ENCODE results near the gene SIRT7. TPM values are rescaled to one million over a fixed set of nuclear protein-coding genes. Genes with fewer than 3 reads are reported as not detected.
A peak's percentile ranks its signal among the peaks of the same experiment; 100 is the strongest.

Gene SIRT7
- total RNA-seq, 1 donor, result 22.1 TPM

DNA sequence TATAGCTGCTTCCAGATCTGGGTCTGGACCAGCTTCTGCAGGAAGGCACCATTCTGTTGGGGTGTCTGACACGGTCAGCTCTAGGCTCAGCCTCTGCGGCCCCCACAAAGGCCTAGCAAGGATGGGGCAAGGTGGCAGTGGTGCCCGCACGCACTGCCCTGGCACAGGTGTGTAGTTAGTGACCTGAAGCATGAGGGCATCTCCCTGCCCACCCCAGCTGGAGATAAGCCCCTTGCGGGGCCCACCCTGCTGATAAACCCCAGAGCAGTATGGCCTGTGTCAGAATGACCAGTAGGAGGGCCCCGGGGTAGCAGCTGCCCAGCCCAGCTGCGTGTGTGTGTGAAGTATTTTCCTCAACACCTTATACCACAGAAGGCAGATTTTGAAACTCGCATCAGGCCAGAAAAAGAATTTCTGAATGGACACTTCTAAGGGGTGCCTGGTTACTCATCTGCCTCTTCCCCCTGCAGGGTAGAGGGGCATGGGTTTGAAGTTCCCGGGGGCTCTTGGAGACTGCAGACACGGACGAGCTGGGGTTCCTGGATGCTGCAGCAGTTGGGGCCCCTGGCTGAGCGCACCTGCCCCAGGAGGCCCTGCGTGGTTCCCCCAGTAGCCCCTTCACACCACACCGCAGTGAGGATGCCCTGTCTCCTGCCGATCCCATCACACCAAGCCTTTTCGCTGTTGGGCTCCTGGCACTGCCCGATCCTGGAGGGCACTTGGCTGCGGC lies 51.4 kb downstream of the SIRT7 start:
- DNase-seq (ENCODE audit: insufficient read length, low spot score, missing footprints), result peak; percentile 87
- no peak overlapping the region for H3K4me3 ChIP-seq (ENCODE audit: insufficient read depth, low read length)
- no peak overlapping the region for H3K4me2 ChIP-seq (ENCODE audit: insufficient read depth, low read length)
- H3K79me2 ChIP-seq (ENCODE audit: insufficient read depth, low read length), result peaks cover 67% of the 10 kb centered on the region
- TF ChIP-seq, protein P1, sequence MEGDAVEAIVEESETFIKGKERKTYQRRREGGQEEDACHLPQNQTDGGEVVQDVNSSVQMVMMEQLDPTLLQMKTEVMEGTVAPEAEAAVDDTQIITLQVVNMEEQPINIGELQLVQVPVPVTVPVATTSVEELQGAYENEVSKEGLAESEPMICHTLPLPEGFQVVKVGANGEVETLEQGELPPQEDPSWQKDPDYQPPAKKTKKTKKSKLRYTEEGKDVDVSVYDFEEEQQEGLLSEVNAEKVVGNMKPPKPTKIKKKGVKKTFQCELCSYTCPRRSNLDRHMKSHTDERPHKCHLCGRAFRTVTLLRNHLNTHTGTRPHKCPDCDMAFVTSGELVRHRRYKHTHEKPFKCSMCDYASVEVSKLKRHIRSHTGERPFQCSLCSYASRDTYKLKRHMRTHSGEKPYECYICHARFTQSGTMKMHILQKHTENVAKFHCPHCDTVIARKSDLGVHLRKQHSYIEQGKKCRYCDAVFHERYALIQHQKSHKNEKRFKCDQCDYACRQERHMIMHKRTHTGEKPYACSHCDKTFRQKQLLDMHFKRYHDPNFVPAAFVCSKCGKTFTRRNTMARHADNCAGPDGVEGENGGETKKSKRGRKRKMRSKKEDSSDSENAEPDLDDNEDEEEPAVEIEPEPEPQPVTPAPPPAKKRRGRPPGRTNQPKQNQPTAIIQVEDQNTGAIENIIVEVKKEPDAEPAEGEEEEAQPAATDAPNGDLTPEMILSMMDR (IDR thresholded peaks at IDR 0.05; ENCODE audit: extremely low read depth, low read depth, low read length), result no peak
- H4K20me1 ChIP-seq (ENCODE audit: insufficient read depth, low read length), result peaks cover 48% of the 10 kb centered on the region
- no peak overlapping the region for H2AFZ ChIP-seq (ENCODE audit: low read length)
- H3K4me1 ChIP-seq (ENCODE audit: insufficient read depth, low read length), result peaks cover 31% of the 10 kb centered on the region
- H3K27ac ChIP-seq (ENCODE audit: low read depth, low read length), result peak overlapping the region; percentile 42
- no peaks in the 10 kb centered on the region for H3K9me3 ChIP-seq (ENCODE audit: low read depth, low read length)
- no peaks in the 10 kb centered on the region for H3K27me3 ChIP-seq (ENCODE audit: insufficient read depth, low read length)
- H3K36me3 ChIP-seq (ENCODE audit: insufficient read depth, low read length), result peaks cover 60% of the 10 kb centered on the region

- H3K36me3 ChIP-seq (ENCODE audit: insufficient read depth, low read length), result peaks cover 60% of the 10 kb centered on the region
- H3K27me3 ChIP-seq (ENCODE audit: insufficient read depth, low read length), result no peaks in the 10 kb centered on the region
- TF ChIP-seq, protein P1 (IDR thresholded peaks at IDR 0.05; ENCODE audit: extremely low read depth, low read depth, low read length), result no peak
- H4K20me1 ChIP-seq (ENCODE audit: insufficient read depth, low read length), result peaks cover 48% of the 10 kb centered on the region
- H3K79me2 ChIP-seq (ENCODE audit: insufficient read depth, low read length), result peaks cover 67% of the 10 kb centered on the region
- no peak overlapping the region for H3K4me3 ChIP-seq (ENCODE audit: insufficient read depth, low read length)
- no peaks in the 10 kb centered on the region for H3K9me3 ChIP-seq (ENCODE audit: low read depth, low read length)
- peaks cover 33% of the 10 kb centered on the region for H3K4me1 ChIP-seq (ENCODE audit: insufficient read depth, low read length)
- no peak overlapping the region for H2AFZ ChIP-seq (ENCODE audit: low read length)
- H3K4me2 ChIP-seq (ENCODE audit: insufficient read depth, low read length), result no peak overlapping the region
- DNase-seq (ENCODE audit: insufficient read length, low spot score, missing footprints), result peak; percentile 85
- peak overlapping the region; percentile 42 for H3K27ac ChIP-seq (ENCODE audit: low read depth, low read length)
Measured at GRCh38 chr17:81865733-81866439, 52.1 kb downstream of the SIRT7 start.

GRCh38 chr17:81865358-81865732 lies 52.6 kb downstream of the SIRT7 start:
- no peak overlapping the region for H3K4me3 ChIP-seq (ENCODE audit: insufficient read depth, low read length)
- H3K36me3 ChIP-seq (ENCODE audit: insufficient read depth, low read length), result peaks cover 60% of the 10 kb centered on the region
- no peaks in the 10 kb centered on the region for H3K9me3 ChIP-seq (ENCODE audit: low read depth, low read length)
- H3K79me2 ChIP-seq (ENCODE audit: insufficient read depth, low read length), result peaks cover 62% of the 10 kb centered on the region
- H3K27me3 ChIP-seq (ENCODE audit: insufficient read depth, low read length), result no peaks in the 10 kb centered on the region
- H4K20me1 ChIP-seq (ENCODE audit: insufficient read depth, low read length), result peaks cover 48% of the 10 kb centered on the region
- H3K27ac ChIP-seq (ENCODE audit: low read depth, low read length), result peak overlapping the region; percentile 42
- DNase-seq (ENCODE audit: insufficient read length, low spot score, missing footprints), result no peak
- H3K4me1 ChIP-seq (ENCODE audit: insufficient read depth, low read length), result peaks cover 33% of the 10 kb centered on the region
- H3K4me2 ChIP-seq (ENCODE audit: insufficient read depth, low read length), result no peak overlapping the region
- TF ChIP-seq, protein P1 (IDR thresholded peaks at IDR 0.05; ENCODE audit: extremely low read depth, low read depth, low read length), result no peak
- no peak overlapping the region for H2AFZ ChIP-seq (ENCODE audit: low read length)
